H1 (cell line): ENCODE measurements around the gene ISG20L2. TPM values are rescaled to one million over a fixed set of nuclear protein-coding genes. Genes with fewer than 3 reads are reported as not detected.

Experiments used
- CTCF ChIA-PET: fragments of 300-600 bp; sonication (Branson Sonifier 250); formaldehyde crosslinking; loops from one replicate; lab custom pipeline; 2021; ENCODE audit not compliant: partially characterized antibody; lab: Charles Lee
- POLR2A ChIA-PET: fragments of 300-600 bp; sonication (Branson Sonifier 250); formaldehyde crosslinking; loops from one replicate; lab custom pipeline; 2021; ENCODE audit warnings: inconsistent platforms; ENCODE audit not compliant: partially characterized antibody; lab: Charles Lee
- DNase-seq, 2 experiments: peaks; one replicate each; pipeline versions ENCODE4 v3.0.0 to v3.0.0-alpha.2; 2010 to 2022; ENCODE audit warnings: low spot score in 2 of 2, low read depth in 1 of 2, mixed read lengths in 1 of 2
- FAIRE-seq: peaks from 2 replicates; lab custom pipeline; 2011; peaks lifted over from hg19 to GRCh38; lab: Jason Lieb, UNC
- H2AFZ ChIP-seq: 2 replicates; pipeline ENCODE4 v1.8.1; 2012; ENCODE audit warnings: low read length, inconsistent platforms
- H2AK5ac ChIP-seq: 2 replicates; pipeline ENCODE4 v1.6.1; 2013; ENCODE audit warnings: low read depth, low read length
- H2BK120ac ChIP-seq: replicated peaks from 2 replicates; pipeline ENCODE3; 2013; ENCODE audit warnings: low read depth, low read length, inconsistent platforms
- H2BK12ac ChIP-seq: 2 replicates; pipeline ENCODE4 v1.6.1; 2013; ENCODE audit warnings: low read depth, low read length
- H2BK15ac ChIP-seq: 2 replicates; pipeline ENCODE4 v1.6.1; 2013; ENCODE audit warnings: low read length
- H2BK20ac ChIP-seq: 2 replicates; pipeline ENCODE4 v1.6.1; 2013; ENCODE audit warnings: low read length
- H2BK5ac ChIP-seq: 2 replicates; pipeline ENCODE4 v1.6.1; 2013; ENCODE audit warnings: low read depth, low read length
- H3K14ac ChIP-seq: 2 replicates; pipeline ENCODE4 v1.6.1; 2013; ENCODE audit warnings: inconsistent platforms; ENCODE audit not compliant: insufficient read length
- H3K18ac ChIP-seq: 2 replicates; pipeline ENCODE4 v1.6.1; 2013; ENCODE audit warnings: low read length; ENCODE audit errors: extremely low read depth
- H3K23ac ChIP-seq: 2 replicates; pipeline ENCODE4 v1.6.1; 2013; ENCODE audit warnings: inconsistent platforms; ENCODE audit not compliant: insufficient read length
- H3K23me2 ChIP-seq: 2 replicates; pipeline ENCODE4 v1.6.1; 2013; ENCODE audit warnings: low read depth, low read length
- H3K27ac ChIP-seq: 2 replicates; pipeline ENCODE4 v1.6.1; 2011; ENCODE audit warnings: low read depth, low read length, inconsistent platforms
- H3K27me3 ChIP-seq, 4 experiments: replicated peaks in 1 of 4; 1 replicate in 1 of 4; 2 replicates in 3 of 4; pipeline versions ENCODE4 v1.6.1 to v1.8.1; 2011 to 2013; ENCODE audit warnings: low read length in 3 of 4, mild to moderate bottlenecking in 3 of 4, inconsistent platforms in 2 of 4, mixed read lengths in 2 of 4, moderate library complexity in 1 of 4; ENCODE audit not compliant: control insufficient read depth in 3 of 4, insufficient read depth in 3 of 4; ENCODE audit errors: extremely low read depth in 1 of 4
- H3K36me3 ChIP-seq, 4 experiments: 2 replicates each; pipeline versions ENCODE4 v1.6.1 to v1.8.1; 2011 to 2013; ENCODE audit warnings: mild to moderate bottlenecking in 4 of 4, low read length in 3 of 4, moderate library complexity in 2 of 4, control low read depth in 1 of 4, inconsistent platforms in 1 of 4; ENCODE audit not compliant: insufficient read depth in 4 of 4, control insufficient read depth in 2 of 4
- H3K4ac ChIP-seq: replicated peaks from 2 replicates; pipeline ENCODE3; 2013; ENCODE audit warnings: low read length, low read depth, mixed read lengths, inconsistent platforms; ENCODE audit not compliant: insufficient read length
- H3K4me1 ChIP-seq, 4 experiments: replicated peaks in 1 of 4; 1 replicate in 1 of 4; 2 replicates in 3 of 4; pipeline versions ENCODE4 v1.6.1 to v1.8.1; 2011 to 2013; ENCODE audit warnings: low read length in 3 of 4, inconsistent platforms in 2 of 4, mixed read lengths in 1 of 4; ENCODE audit not compliant: insufficient read depth in 4 of 4, control insufficient read depth in 3 of 4
- H3K4me2 ChIP-seq, 2 experiments: 2 replicates each; pipeline versions ENCODE4 v1.6.1 to v1.8.1; 2011 to 2013; ENCODE audit warnings: low read depth in 2 of 2, low read length in 2 of 2, control low read depth in 1 of 2, inconsistent platforms in 1 of 2, mild to moderate bottlenecking in 1 of 2; ENCODE audit not compliant: insufficient read depth in 1 of 2
- H3K4me3 ChIP-seq, 4 experiments: fragments of 200-600, 300-600 bp in 1 of 4; sonication (generic), shearing (Covaris generic), sonication (Bioruptor Twin) in 1 of 4; 2 replicates each; pipeline versions ENCODE4 v1.5.1 to v1.8.1; 2011 to 2016; ENCODE audit warnings: low read length in 4 of 4, low read depth in 3 of 4, control low read depth in 2 of 4, inconsistent platforms in 2 of 4, mild to moderate bottlenecking in 2 of 4, mixed read lengths in 1 of 4, moderate library complexity in 1 of 4; ENCODE audit not compliant: insufficient read depth in 2 of 4; ENCODE audit errors: extremely low read depth in 1 of 4
- H3K56ac ChIP-seq: replicated peaks from 2 replicates; pipeline ENCODE3; 2013; ENCODE audit warnings: low read depth, mild to moderate bottlenecking, mixed read lengths, low read length, inconsistent platforms; ENCODE audit not compliant: insufficient read length
- H3K79me1 ChIP-seq: 2 replicates; pipeline ENCODE4 v1.6.1; 2013; ENCODE audit warnings: low read depth, low read length, control low read depth
- H3K79me2 ChIP-seq, 2 experiments: 2 replicates each; pipeline versions ENCODE4 v1.6.1 to v1.8.1; 2012 to 2013; ENCODE audit warnings: low read length in 2 of 2, mild to moderate bottlenecking in 2 of 2, inconsistent platforms in 1 of 2; ENCODE audit not compliant: insufficient read depth in 2 of 2, control insufficient read depth in 1 of 2
- H3K9ac ChIP-seq, 4 experiments: replicated peaks in 1 of 4; 1 replicate in 1 of 4; 2 replicates in 3 of 4; pipeline versions ENCODE4 v1.6.1 to v1.8.1; 2011 to 2013; ENCODE audit warnings: low read depth in 3 of 4, low read length in 3 of 4, control low read depth in 2 of 4, mild to moderate bottlenecking in 2 of 4, moderate library complexity in 2 of 4, inconsistent platforms in 1 of 4; ENCODE audit errors: extremely low read depth in 1 of 4
- H3K9me3 ChIP-seq, 2 experiments: 2 replicates each; pipeline versions ENCODE4 v1.6.1 to v1.8.1; 2012 to 2013; ENCODE audit warnings: mild to moderate bottlenecking in 2 of 2, moderate library complexity in 2 of 2, control low read depth in 1 of 2, inconsistent platforms in 1 of 2, low read depth in 1 of 2, low read length in 1 of 2, mixed read lengths in 1 of 2; ENCODE audit not compliant: insufficient read depth in 2 of 2
- H4K20me1 ChIP-seq, 2 experiments: replicated peaks in 1 of 2; 2 replicates each; pipeline versions ENCODE3 to v1.8.1; 2011 to 2013; ENCODE audit warnings: inconsistent platforms in 2 of 2, low read length in 2 of 2, mild to moderate bottlenecking in 1 of 2; ENCODE audit not compliant: insufficient read depth in 2 of 2, control insufficient read depth in 1 of 2
- H4K5ac ChIP-seq: 2 replicates; pipeline ENCODE4 v1.6.1; 2013; ENCODE audit warnings: low read length, low read depth, mixed read lengths, inconsistent platforms; ENCODE audit not compliant: insufficient read length
- H4K8ac ChIP-seq: 2 replicates; pipeline ENCODE4 v1.8.0; 2013; ENCODE audit warnings: mild to moderate bottlenecking, moderate library complexity, low read length, inconsistent platforms; ENCODE audit not compliant: insufficient read depth; ENCODE audit errors: extremely low read depth
- H4K91ac ChIP-seq: replicated peaks from 2 replicates; pipeline ENCODE3; 2013; ENCODE audit warnings: low read length, mixed read lengths, inconsistent platforms; ENCODE audit not compliant: insufficient read length
- TAF7 ChIP-seq: optimal IDR thresholded peaks from 2 replicates; pipeline ENCODE3; 2011; ENCODE audit warnings: low read depth, mild to moderate bottlenecking, inconsistent platforms, low read length, moderate library complexity, borderline replicate concordance
- WGBS, 2 experiments: shearing (Covaris generic) in 1 of 2; methylation state at CpG; one replicate each; pipeline versions ENCODE4 v1.1.6 to v1.1.7; 2013 to 2015; ENCODE audit warnings: low lambda C conversion rate in 2 of 2, mixed read lengths in 2 of 2, inconsistent platforms in 1 of 2, low coverage in 1 of 2, missing lambda C conversion rate in 1 of 2; ENCODE audit not compliant: insufficient replicate concordance in 2 of 2, insufficient coverage in 1 of 2, insufficient read length in 1 of 2; ENCODE audit errors: extremely low coverage in 1 of 2, missing lambda C conversion rate in 1 of 2; 5-methylcytosine and 5-hydroxymethylcytosine counted together
- polyA plus RNA-seq, 7 experiments: library from polyadenylated mRNA; depleted of rRNA in 3 of 7; stranded (reverse) in 5 of 7; unstranded in 2 of 7; fragments of >200 nt in 5 of 7; fragments of 200-250 nt in 2 of 7; gene quantifications; 1 replicate in 5 of 7; 2 replicates in 1 of 7; 4 replicates in 1 of 7; pipeline versions ENCODE4 v1.2.1 to v1.2.3, GENCODE V29; 2011 to 2013; ENCODE audit warnings: missing spikeins in 2 of 7, mixed read lengths in 2 of 7
- total RNA-seq: library from RNA; stranded (reverse); fragmentation: NEBNext Ultra II Directional; extraction: Animal tissue kit (Norgen Biotek cat#: 25700); gene quantifications from 2 replicates; pipeline ENCODE4 v1.2.1, GENCODE V29; 2021

The ISG20L2 gene
- total and polyA plus RNA-seq, 2 of the 8 experiments (the other 6 are each of a cell fraction or from before 2014, with no cell fraction given), result 47.5 to 53.0 TPM

GRCh38 chr1:156738407-156738806 lies 9.8 kb upstream of the ISG20L2 start:
- H3K23me2 ChIP-seq, result peaks cover 2% of the 10 kb centered on the region; the same call in 1 of the 2 replicates
- H3K23ac ChIP-seq, result no peak overlapping the region
- no peaks in the 10 kb centered on the region for H3K79me1 ChIP-seq
- H3K14ac ChIP-seq, result no peak overlapping the region
- no peak overlapping the region for H2BK20ac ChIP-seq
- H3K4me1 ChIP-seq, result peaks cover 0 to 3% (median 1%) of the 10 kb centered on the region in 4 experiments; a peak in 3 of 7 replicates
- peaks cover 0 to 4% of the 10 kb centered on the region in 2 experiments; a peak in 1 of 4 replicates for H3K79me2 ChIP-seq
- H4K8ac ChIP-seq, result no peak overlapping the region
- H2BK15ac ChIP-seq, result no peak overlapping the region
- no peak overlapping the region for H3K18ac ChIP-seq
- no peak overlapping the region for H3K56ac ChIP-seq
- H3K4ac ChIP-seq, result no peak overlapping the region
- no peak overlapping the region for H2BK120ac ChIP-seq
- FAIRE-seq (no peak), DNase-seq (no peak)
- ChIA-PET CTCF (interaction anchor here (1.2 to 4.0 kb wide), 4 partner anchors 8 to 49 kb away, joined by 6 to 18 read pairs (median 12); partner anchors contain the start of genes CRABP2 and METTL25B), POLR2A (interaction anchor here (1.0 to 10.7 kb wide), 5 partner anchors 7 to 34 kb away, joined by 3 to 214 read pairs (median 4); partner anchors contain the start of genes CRABP2, ISG20L2, METTL25B and PRCC)
- peaks cover 0 to 3% of the 10 kb centered on the region in 2 experiments for H4K20me1 ChIP-seq
- H2AFZ ChIP-seq, result no peak overlapping the region
- H2BK5ac ChIP-seq, result no peak overlapping the region; the same call in 1 of the 2 replicates
- no peak overlapping the region for H3K27ac ChIP-seq
- no peak overlapping the region for H3K4me3 ChIP-seq
- WGBS, 2 experiments, result 89% methylated on average over 10 of the region's 10 CpGs; no CpG with 5 or more reads in 1 of the 2 experiments
- no peak overlapping the region for H2AK5ac ChIP-seq
- H3K4me2 ChIP-seq, result no peak overlapping the region
- H3K9ac ChIP-seq, result no peak overlapping the region
- no peaks in the 10 kb centered on the region for H3K27me3 ChIP-seq
- no peak for TF ChIP-seq TAF7
- H4K91ac ChIP-seq, result no peak overlapping the region
- H2BK12ac ChIP-seq, result no peak overlapping the region
- H3K36me3 ChIP-seq, result peaks cover 4 to 29% (median 7%) of the 10 kb centered on the region in 4 experiments; a peak in 6 of 8 replicates
- no peak overlapping the region for H4K5ac ChIP-seq
- no peaks in the 10 kb centered on the region for H3K9me3 ChIP-seq
